DOHH2 (cell line): Measurements from ENCODE around the gene HYDIN.

ENCODE experiments used
- CTCF ChIP-seq: fragments of 200-600 bp; sonication (generic); IDR thresholded peaks from one replicate; pipeline ENCODE4 v1.5.1; 2014; ENCODE audit warnings: antibody characterized with exemption, mild to moderate bottlenecking, low read depth, low read length; ENCODE audit not compliant: poor library complexity, severe bottlenecking
- EZH2phosphoT487 ChIP-seq: fragments of 200-600 bp; sonication (generic); IDR thresholded peaks from 2 replicates; pipeline ENCODE4 v1.6.1; 2017; ENCODE audit warnings: borderline replicate concordance, mild to moderate bottlenecking, antibody characterized with exemption, low read length, moderate library complexity, mixed read lengths

- TF ChIP-seq CTCF (no peak), EZH2phosphoT487 (no peak)
These were observed 30.5 kb upstream of the HYDIN start for GRCh38 chr16:71260995-71261394.
